ENCODE measurements around the gene FAM20B.

Gene FAM20B

DNA sequence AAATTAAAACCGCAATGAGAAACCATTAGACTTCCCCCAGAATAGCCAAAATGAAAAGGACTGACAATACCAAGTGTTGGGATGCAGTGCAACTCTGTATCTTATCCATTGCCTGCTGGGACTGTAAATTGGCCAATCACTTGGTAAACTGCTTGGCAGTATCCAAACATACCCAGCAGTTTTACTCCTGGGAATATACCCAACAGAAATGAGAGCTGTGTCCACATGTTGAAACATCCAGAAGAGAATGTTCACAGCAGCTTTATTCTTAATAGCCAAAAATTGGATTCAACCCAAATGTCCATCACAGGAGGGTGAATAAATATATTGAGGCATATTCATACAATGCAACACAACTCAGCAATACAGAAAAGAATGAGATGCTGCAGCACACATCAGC lies 13.7 kb upstream of the FAM20B start:
- Mint-ChIP-seq H3K9me3 (no peaks in the 10 kb centered on the region), H3K4me3 (no peak overlapping the region), H3K36me3 (no peaks in the 10 kb centered on the region), H3K27ac (no peak overlapping the region), H3K27me3 (peaks cover 16% of the 10 kb centered on the region), H3K4me1 (no peaks in the 10 kb centered on the region)
- CTCF ChIA-PET, result no interaction called here
- no peak for DNase-seq

- peaks cover 21% of the 10 kb centered on the region for H3K27me3 Mint-ChIP-seq
- no peaks in the 10 kb centered on the region for H3K4me1 Mint-ChIP-seq
- no peak overlapping the region for H3K27ac Mint-ChIP-seq
- no peaks in the 10 kb centered on the region for H3K36me3 Mint-ChIP-seq
- no peaks in the 10 kb centered on the region for H3K9me3 Mint-ChIP-seq
- DNase-seq, result no peak
- no peak overlapping the region for H3K4me3 Mint-ChIP-seq
- CTCF ChIA-PET, result interaction anchor here (0.9 kb wide), 1 partner anchor 12 kb away, joined by 4 read pairs; no protein-coding TSS in a partner anchor
These were observed 11.6 kb upstream of the FAM20B start for GRCh38 chr1:179014123-179014522.

GRCh38 chr1:179015396-179015795 lies 10.3 kb upstream of the FAM20B start:
- Mint-ChIP-seq H3K9me3 (no peaks in the 10 kb centered on the region), H3K27me3 (peaks cover 31% of the 10 kb centered on the region), H3K36me3 (no peaks in the 10 kb centered on the region), H3K27ac (no peak overlapping the region), H3K4me3 (no peak overlapping the region), H3K4me1 (no peaks in the 10 kb centered on the region)
- DNase-seq, result no peak
- CTCF ChIA-PET, result no interaction called here

- no peak for DNase-seq
- no peak overlapping the region for H3K27ac Mint-ChIP-seq
- no peaks in the 10 kb centered on the region for H3K9me3 Mint-ChIP-seq
- no peaks in the 10 kb centered on the region for H3K36me3 Mint-ChIP-seq
- CTCF ChIA-PET, result interaction anchor here (1.7 to 1.8 kb wide), 2 partner anchors 12 to 14 kb away, joined by 6 to 9 read pairs; no protein-coding TSS in a partner anchor
- H3K4me1 Mint-ChIP-seq, result no peaks in the 10 kb centered on the region
- H3K27me3 Mint-ChIP-seq, result peaks cover 32% of the 10 kb centered on the region
- no peak overlapping the region for H3K4me3 Mint-ChIP-seq
These were observed 8.8 kb upstream of the FAM20B start for GRCh38 chr1:179016706-179017382.

- no peaks in the 10 kb centered on the region for H3K36me3 Mint-ChIP-seq
These were observed 8.0 kb upstream of the FAM20B start for GRCh38 chr1:179017383-179018326.

DNA sequence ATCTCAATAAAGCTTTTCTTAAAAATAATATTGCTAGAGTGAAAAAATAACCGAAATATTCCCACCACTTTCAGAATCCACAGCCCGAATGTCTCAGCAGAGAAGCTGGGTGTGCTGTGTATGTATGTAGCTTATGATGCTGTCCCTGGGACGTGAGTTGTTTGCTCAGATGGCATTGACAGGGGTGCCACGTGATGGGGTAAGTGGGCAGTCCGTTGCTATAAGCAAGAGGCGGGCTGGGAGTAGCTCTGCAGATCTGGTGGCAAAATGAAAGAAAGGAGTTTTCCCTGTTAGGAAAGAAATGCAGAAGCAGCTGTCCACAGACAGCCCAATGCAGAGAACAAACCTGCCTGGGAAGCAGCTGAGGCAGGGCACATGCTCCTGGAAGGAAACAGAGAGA lies 3.8 kb upstream of the FAM20B start:
- CTCF ChIA-PET, result interaction anchor here (1.0 kb wide), 1 partner anchor 18 kb away, joined by 3 read pairs; no protein-coding TSS in a partner anchor
- no peak overlapping the region for H3K4me3 Mint-ChIP-seq
- H3K9me3 Mint-ChIP-seq, result no peaks in the 10 kb centered on the region
- no peaks in the 10 kb centered on the region for H3K36me3 Mint-ChIP-seq
- H3K27ac Mint-ChIP-seq, result no peak overlapping the region
- DNase-seq, result no peak
- peaks cover 18% of the 10 kb centered on the region for H3K4me1 Mint-ChIP-seq
- peaks cover 26% of the 10 kb centered on the region for H3K27me3 Mint-ChIP-seq

More at GRCh38 chr1:179017383-179018326, 8.0 kb upstream of the FAM20B start:
- Mint-ChIP-seq H3K9me3 (no peaks in the 10 kb centered on the region), H3K4me3 (no peak overlapping the region), H3K27ac (no peak overlapping the region), H3K4me1 (no peaks in the 10 kb centered on the region), H3K27me3 (peaks cover 38% of the 10 kb centered on the region)
- no peak for DNase-seq
- CTCF ChIA-PET, result interaction anchor here (1.7 to 1.8 kb wide), 2 partner anchors 13 to 15 kb away, joined by 6 to 9 read pairs; no protein-coding TSS in a partner anchor

GRCh38 chr1:179023946-179024650 lies 1.6 kb upstream of the FAM20B start:
- peak overlapping the region; percentile 5 for H3K4me3 Mint-ChIP-seq
- CTCF ChIA-PET, result interaction anchor here (0.8 to 1.4 kb wide), 3 partner anchors 14 to 346 kb away, joined by 3 to 4 read pairs (median 4); partner anchors contain the start of gene TOR3A
- no peaks in the 10 kb centered on the region for H3K36me3 Mint-ChIP-seq

DNA sequence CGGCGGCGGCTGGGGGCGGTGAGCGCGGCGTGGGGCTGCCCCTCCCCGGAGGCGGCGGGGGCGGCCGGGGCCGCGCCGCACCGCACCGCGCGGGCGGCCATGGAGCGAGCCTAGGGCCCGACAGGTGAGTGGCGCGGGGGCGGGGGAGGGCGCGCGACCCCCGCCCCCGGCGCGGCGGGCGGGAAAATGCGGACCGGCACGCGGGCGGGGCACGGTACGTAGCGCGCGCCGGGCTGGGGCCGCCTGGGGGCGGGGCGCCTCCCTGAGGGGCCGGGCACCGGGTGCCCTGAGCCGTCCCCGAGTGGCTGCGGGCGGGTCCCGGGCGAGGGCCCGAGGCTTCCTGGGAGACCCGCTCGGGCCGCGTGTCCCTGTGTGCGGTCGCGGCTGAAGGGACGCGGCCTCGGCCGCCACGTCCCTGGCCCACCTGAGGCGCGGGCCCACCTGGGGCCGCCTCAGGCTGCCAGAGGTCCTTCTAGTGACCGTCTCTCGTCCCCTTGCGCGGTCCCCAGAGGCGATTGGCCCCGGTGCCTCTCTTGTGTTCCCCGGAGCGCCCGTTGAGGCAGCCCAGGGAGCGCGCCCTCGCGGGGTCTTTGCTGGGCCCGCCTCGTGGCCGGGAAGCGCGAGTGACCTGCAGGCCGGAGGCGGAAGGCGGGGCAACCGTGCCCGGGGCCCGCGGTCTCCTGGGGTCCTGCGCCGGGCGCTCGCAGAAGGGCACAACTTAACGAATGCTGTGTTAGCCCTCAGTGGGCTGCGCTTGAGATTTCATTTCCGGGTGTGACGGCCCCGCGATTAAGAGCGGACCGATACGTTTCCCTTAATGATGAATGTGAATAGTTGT lies 500 bp downstream of the FAM20B start:
- peak; percentile 81 for DNase-seq
- Mint-ChIP-seq H3K9me3 (no peaks in the 10 kb centered on the region), H3K27ac (peak overlapping the region; percentile 84), H3K4me1 (peaks cover 57% of the 10 kb centered on the region), H3K4me3 (peak overlapping the region; percentile 83), H3K27me3 (peaks cover 11% of the 10 kb centered on the region), H3K36me3 (no peaks in the 10 kb centered on the region)
- CTCF ChIA-PET, result no interaction called here

More at GRCh38 chr1:179023946-179024650, 1.6 kb upstream of the FAM20B start:
- DNase-seq, result no peak
- H3K27me3 Mint-ChIP-seq, result peaks cover 21% of the 10 kb centered on the region
- peaks cover 37% of the 10 kb centered on the region for H3K4me1 Mint-ChIP-seq
- no peaks in the 10 kb centered on the region for H3K9me3 Mint-ChIP-seq
- no peak overlapping the region for H3K27ac Mint-ChIP-seq

DNA sequence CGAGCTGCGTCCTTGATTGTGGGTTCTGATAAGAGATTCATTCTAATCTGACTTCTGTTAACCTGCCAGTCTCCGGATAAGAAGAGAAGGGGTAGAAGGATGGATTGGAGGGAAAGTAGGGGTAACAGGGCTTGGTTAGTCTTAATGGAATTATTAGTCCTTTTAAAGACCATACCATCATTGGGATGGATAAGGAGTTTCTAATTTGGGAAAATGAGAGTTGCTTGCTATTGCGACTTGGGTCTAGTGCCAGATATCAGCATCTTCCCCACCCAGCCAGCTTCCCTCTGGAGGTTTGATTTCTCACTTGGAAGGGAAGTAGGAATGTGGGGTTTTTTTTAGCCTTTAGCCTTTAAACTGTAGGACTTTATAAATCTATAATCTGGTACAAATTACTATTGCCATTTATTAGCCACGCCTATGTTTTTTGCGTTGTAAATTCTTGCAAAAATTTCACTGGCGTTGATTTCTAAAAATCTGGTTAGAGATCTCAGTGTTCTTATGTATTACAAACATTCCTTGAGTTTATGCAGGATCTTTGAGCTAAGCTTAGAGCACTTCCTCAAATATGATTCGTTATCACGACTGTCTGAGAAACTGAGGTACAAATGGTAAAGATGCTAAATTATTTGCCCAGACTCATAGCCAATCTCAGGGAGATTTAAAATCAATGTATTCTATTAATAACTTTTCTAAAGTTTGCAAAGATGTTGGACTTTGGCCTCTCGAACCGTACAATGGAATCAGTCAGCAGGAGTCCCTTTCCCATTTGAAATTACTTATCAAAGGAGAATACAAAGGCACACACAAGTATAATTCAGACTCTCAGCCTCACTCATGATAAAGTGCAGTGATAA lies 1.3 kb downstream of the FAM20B start:
- CTCF ChIA-PET, result no interaction called here

GRCh38 chr1:179029321-179029759 lies 3.6 kb downstream of the FAM20B start:
- Mint-ChIP-seq H3K27me3 (no peaks in the 10 kb centered on the region), H3K27ac (no peak overlapping the region), H3K4me1 (peaks cover 79% of the 10 kb centered on the region), H3K9me3 (no peaks in the 10 kb centered on the region), H3K4me3 (no peak overlapping the region), H3K36me3 (peaks cover 3% of the 10 kb centered on the region)
- CTCF ChIA-PET, result interaction anchor here (0.8 kb wide), 1 partner anchor 9 kb away, joined by 5 read pairs; no protein-coding TSS in a partner anchor
- no peak for DNase-seq

More for the DNA sequence above, 1.3 kb downstream of the FAM20B start:
- Mint-ChIP-seq H3K4me3 (peak overlapping the region; percentile 83), H3K36me3 (no peaks in the 10 kb centered on the region), H3K9me3 (no peaks in the 10 kb centered on the region), H3K4me1 (peaks cover 65% of the 10 kb centered on the region), H3K27ac (peak overlapping the region; percentile 84), H3K27me3 (peaks cover 8% of the 10 kb centered on the region)
- DNase-seq, result no peak

- Mint-ChIP-seq H3K4me3 (no peak overlapping the region), H3K27me3 (no peaks in the 10 kb centered on the region), H3K9me3 (no peaks in the 10 kb centered on the region), H3K27ac (no peak overlapping the region), H3K4me1 (peaks cover 79% of the 10 kb centered on the region), H3K36me3 (peaks cover 5% of the 10 kb centered on the region)
- CTCF ChIA-PET, result interaction anchor here (0.6 to 0.8 kb wide), 2 partner anchors 8 to 69 kb away, joined by 3 to 5 read pairs; no protein-coding TSS in a partner anchor
- DNase-seq, result no peak
These were observed 4.4 kb downstream of the FAM20B start for GRCh38 chr1:179030130-179030529.

- no peaks in the 10 kb centered on the region for H3K9me3 Mint-ChIP-seq
- H3K36me3 Mint-ChIP-seq, result peaks cover 5% of the 10 kb centered on the region
- CTCF ChIA-PET, result no interaction called here
- no peak for DNase-seq
- H3K27me3 Mint-ChIP-seq, result no peaks in the 10 kb centered on the region
- H3K4me1 Mint-ChIP-seq, result peaks cover 80% of the 10 kb centered on the region
- H3K4me3 Mint-ChIP-seq, result peak overlapping the region; percentile 35
- H3K27ac Mint-ChIP-seq, result no peak overlapping the region
These were observed 5.0 kb downstream of the FAM20B start for GRCh38 chr1:179030683-179031082.

All from activated naive CD4-positive, alpha-beta T cell treated with anti-CD3 and anti-CD28 coated beads, Interleukin-2, amount 10 ng/mL, durations not matched to agents 7 days and 5 days (primary cell).